H1 (cell line): ENCODE results near the gene SYNGR3. TPM values are rescaled to one million over a fixed set of nuclear protein-coding genes. Genes with fewer than 3 reads are reported as not detected.

Experiments used
- CTCF ChIA-PET: fragments of 300-600 bp; sonication (Branson Sonifier 250); formaldehyde crosslinking; loops from one replicate; lab custom pipeline; 2021; ENCODE audit not compliant: partially characterized antibody; lab: Charles Lee
- POLR2A ChIA-PET: fragments of 300-600 bp; sonication (Branson Sonifier 250); formaldehyde crosslinking; loops from one replicate; lab custom pipeline; 2021; ENCODE audit warnings: inconsistent platforms; ENCODE audit not compliant: partially characterized antibody; lab: Charles Lee
- DNase-seq, 2 experiments: peaks; one replicate each; pipeline versions ENCODE4 v3.0.0 to v3.0.0-alpha.2; 2010 to 2022; ENCODE audit warnings: low spot score in 2 of 2, low read depth in 1 of 2, mixed read lengths in 1 of 2
- FAIRE-seq: peaks from 2 replicates; lab custom pipeline; 2011; peaks lifted over from hg19 to GRCh38; lab: Jason Lieb, UNC
- H2AFZ ChIP-seq: 2 replicates; pipeline ENCODE4 v1.8.1; 2012; ENCODE audit warnings: low read length, inconsistent platforms
- H2AK5ac ChIP-seq: 2 replicates; pipeline ENCODE4 v1.6.1; 2013; ENCODE audit warnings: low read depth, low read length
- H2BK120ac ChIP-seq: replicated peaks from 2 replicates; pipeline ENCODE3; 2013; ENCODE audit warnings: low read depth, low read length, inconsistent platforms
- H2BK12ac ChIP-seq: 2 replicates; pipeline ENCODE4 v1.6.1; 2013; ENCODE audit warnings: low read depth, low read length
- H2BK15ac ChIP-seq: 2 replicates; pipeline ENCODE4 v1.6.1; 2013; ENCODE audit warnings: low read length
- H2BK20ac ChIP-seq: 2 replicates; pipeline ENCODE4 v1.6.1; 2013; ENCODE audit warnings: low read length
- H2BK5ac ChIP-seq: 2 replicates; pipeline ENCODE4 v1.6.1; 2013; ENCODE audit warnings: low read depth, low read length
- H3K14ac ChIP-seq: 2 replicates; pipeline ENCODE4 v1.6.1; 2013; ENCODE audit warnings: inconsistent platforms; ENCODE audit not compliant: insufficient read length
- H3K18ac ChIP-seq: 2 replicates; pipeline ENCODE4 v1.6.1; 2013; ENCODE audit warnings: low read length; ENCODE audit errors: extremely low read depth
- H3K23ac ChIP-seq: 2 replicates; pipeline ENCODE4 v1.6.1; 2013; ENCODE audit warnings: inconsistent platforms; ENCODE audit not compliant: insufficient read length
- H3K23me2 ChIP-seq: 2 replicates; pipeline ENCODE4 v1.6.1; 2013; ENCODE audit warnings: low read depth, low read length
- H3K27ac ChIP-seq: 2 replicates; pipeline ENCODE4 v1.6.1; 2011; ENCODE audit warnings: low read depth, low read length, inconsistent platforms
- H3K27me3 ChIP-seq, 4 experiments: replicated peaks in 1 of 4; 1 replicate in 1 of 4; 2 replicates in 3 of 4; pipeline versions ENCODE4 v1.6.1 to v1.8.1; 2011 to 2013; ENCODE audit warnings: low read length in 3 of 4, mild to moderate bottlenecking in 3 of 4, inconsistent platforms in 2 of 4, mixed read lengths in 2 of 4, moderate library complexity in 1 of 4; ENCODE audit not compliant: control insufficient read depth in 3 of 4, insufficient read depth in 3 of 4; ENCODE audit errors: extremely low read depth in 1 of 4
- H3K36me3 ChIP-seq, 4 experiments: 2 replicates each; pipeline versions ENCODE4 v1.6.1 to v1.8.1; 2011 to 2013; ENCODE audit warnings: mild to moderate bottlenecking in 4 of 4, low read length in 3 of 4, moderate library complexity in 2 of 4, control low read depth in 1 of 4, inconsistent platforms in 1 of 4; ENCODE audit not compliant: insufficient read depth in 4 of 4, control insufficient read depth in 2 of 4
- H3K4ac ChIP-seq: replicated peaks from 2 replicates; pipeline ENCODE3; 2013; ENCODE audit warnings: low read length, low read depth, mixed read lengths, inconsistent platforms; ENCODE audit not compliant: insufficient read length
- H3K4me1 ChIP-seq, 4 experiments: replicated peaks in 1 of 4; 1 replicate in 1 of 4; 2 replicates in 3 of 4; pipeline versions ENCODE4 v1.6.1 to v1.8.1; 2011 to 2013; ENCODE audit warnings: low read length in 3 of 4, inconsistent platforms in 2 of 4, mixed read lengths in 1 of 4; ENCODE audit not compliant: insufficient read depth in 4 of 4, control insufficient read depth in 3 of 4
- H3K4me2 ChIP-seq, 2 experiments: 2 replicates each; pipeline versions ENCODE4 v1.6.1 to v1.8.1; 2011 to 2013; ENCODE audit warnings: low read depth in 2 of 2, low read length in 2 of 2, control low read depth in 1 of 2, inconsistent platforms in 1 of 2, mild to moderate bottlenecking in 1 of 2; ENCODE audit not compliant: insufficient read depth in 1 of 2
- H3K4me3 ChIP-seq, 4 experiments: fragments of 200-600, 300-600 bp in 1 of 4; sonication (generic), shearing (Covaris generic), sonication (Bioruptor Twin) in 1 of 4; 2 replicates each; pipeline versions ENCODE4 v1.5.1 to v1.8.1; 2011 to 2016; ENCODE audit warnings: low read length in 4 of 4, low read depth in 3 of 4, control low read depth in 2 of 4, inconsistent platforms in 2 of 4, mild to moderate bottlenecking in 2 of 4, mixed read lengths in 1 of 4, moderate library complexity in 1 of 4; ENCODE audit not compliant: insufficient read depth in 2 of 4; ENCODE audit errors: extremely low read depth in 1 of 4
- H3K56ac ChIP-seq: replicated peaks from 2 replicates; pipeline ENCODE3; 2013; ENCODE audit warnings: low read depth, mild to moderate bottlenecking, mixed read lengths, low read length, inconsistent platforms; ENCODE audit not compliant: insufficient read length
- H3K79me1 ChIP-seq: 2 replicates; pipeline ENCODE4 v1.6.1; 2013; ENCODE audit warnings: low read depth, low read length, control low read depth
- H3K79me2 ChIP-seq, 2 experiments: 2 replicates each; pipeline versions ENCODE4 v1.6.1 to v1.8.1; 2012 to 2013; ENCODE audit warnings: low read length in 2 of 2, mild to moderate bottlenecking in 2 of 2, inconsistent platforms in 1 of 2; ENCODE audit not compliant: insufficient read depth in 2 of 2, control insufficient read depth in 1 of 2
- H3K9ac ChIP-seq, 4 experiments: replicated peaks in 1 of 4; 1 replicate in 1 of 4; 2 replicates in 3 of 4; pipeline versions ENCODE4 v1.6.1 to v1.8.1; 2011 to 2013; ENCODE audit warnings: low read depth in 3 of 4, low read length in 3 of 4, control low read depth in 2 of 4, mild to moderate bottlenecking in 2 of 4, moderate library complexity in 2 of 4, inconsistent platforms in 1 of 4; ENCODE audit errors: extremely low read depth in 1 of 4
- H3K9me3 ChIP-seq, 2 experiments: 2 replicates each; pipeline versions ENCODE4 v1.6.1 to v1.8.1; 2012 to 2013; ENCODE audit warnings: mild to moderate bottlenecking in 2 of 2, moderate library complexity in 2 of 2, control low read depth in 1 of 2, inconsistent platforms in 1 of 2, low read depth in 1 of 2, low read length in 1 of 2, mixed read lengths in 1 of 2; ENCODE audit not compliant: insufficient read depth in 2 of 2
- H4K20me1 ChIP-seq, 2 experiments: replicated peaks in 1 of 2; 2 replicates each; pipeline versions ENCODE3 to v1.8.1; 2011 to 2013; ENCODE audit warnings: inconsistent platforms in 2 of 2, low read length in 2 of 2, mild to moderate bottlenecking in 1 of 2; ENCODE audit not compliant: insufficient read depth in 2 of 2, control insufficient read depth in 1 of 2
- H4K5ac ChIP-seq: 2 replicates; pipeline ENCODE4 v1.6.1; 2013; ENCODE audit warnings: low read length, low read depth, mixed read lengths, inconsistent platforms; ENCODE audit not compliant: insufficient read length
- H4K8ac ChIP-seq: 2 replicates; pipeline ENCODE4 v1.8.0; 2013; ENCODE audit warnings: mild to moderate bottlenecking, moderate library complexity, low read length, inconsistent platforms; ENCODE audit not compliant: insufficient read depth; ENCODE audit errors: extremely low read depth
- H4K91ac ChIP-seq: replicated peaks from 2 replicates; pipeline ENCODE3; 2013; ENCODE audit warnings: low read length, mixed read lengths, inconsistent platforms; ENCODE audit not compliant: insufficient read length
- BCL11A ChIP-seq, 2 experiments: IDR thresholded peaks; one replicate each; pipeline ENCODE4 v1.6.1; 2011; ENCODE audit warnings: low read depth in 2 of 2, low read length in 2 of 2, mild to moderate bottlenecking in 2 of 2
- BRCA1 ChIP-seq: IDR thresholded peaks from 2 replicates; pipeline ENCODE4 v1.6.1; 2012; ENCODE audit warnings: low read depth, low read length, improper control_type of control experiment
- POU5F1 ChIP-seq: IDR thresholded peaks from 2 replicates; pipeline ENCODE4 v1.6.1; 2011; ENCODE audit warnings: low read depth, mild to moderate bottlenecking, low read length, moderate library complexity
- WGBS, 2 experiments: shearing (Covaris generic) in 1 of 2; methylation state at CpG; one replicate each; pipeline versions ENCODE4 v1.1.6 to v1.1.7; 2013 to 2015; ENCODE audit warnings: low lambda C conversion rate in 2 of 2, mixed read lengths in 2 of 2, inconsistent platforms in 1 of 2, low coverage in 1 of 2, missing lambda C conversion rate in 1 of 2; ENCODE audit not compliant: insufficient replicate concordance in 2 of 2, insufficient coverage in 1 of 2, insufficient read length in 1 of 2; ENCODE audit errors: extremely low coverage in 1 of 2, missing lambda C conversion rate in 1 of 2; 5-methylcytosine and 5-hydroxymethylcytosine counted together
- polyA plus RNA-seq, 7 experiments: library from polyadenylated mRNA; depleted of rRNA in 3 of 7; stranded (reverse) in 5 of 7; unstranded in 2 of 7; fragments of >200 nt in 5 of 7; fragments of 200-250 nt in 2 of 7; gene quantifications; 1 replicate in 5 of 7; 2 replicates in 1 of 7; 4 replicates in 1 of 7; pipeline versions ENCODE4 v1.2.1 to v1.2.3, GENCODE V29; 2011 to 2013; ENCODE audit warnings: missing spikeins in 2 of 7, mixed read lengths in 2 of 7
- total RNA-seq: library from RNA; stranded (reverse); fragmentation: NEBNext Ultra II Directional; extraction: Animal tissue kit (Norgen Biotek cat#: 25700); gene quantifications from 2 replicates; pipeline ENCODE4 v1.2.1, GENCODE V29; 2021

SYNGR3 gene
- total and polyA plus RNA-seq, 2 of the 8 experiments (the other 6 are each of a cell fraction or from before 2014, with no cell fraction given), result 36.2 to 49.9 TPM

GRCh38 chr16:2003231-2003826, 13.6 kb downstream of the SYNGR3 start:
- H4K91ac ChIP-seq, result no peak overlapping the region
- no peak overlapping the region for H2BK15ac ChIP-seq
- H2AK5ac ChIP-seq, result no peak overlapping the region
- H3K4me1 ChIP-seq, result peaks cover 0 to 28% (median 14%) of the 10 kb centered on the region in 4 experiments; a peak in 5 of 7 replicates
- H3K27ac ChIP-seq, result no peak overlapping the region; the same call in 1 of the 2 replicates
- H3K23me2 ChIP-seq, result no peaks in the 10 kb centered on the region
- H3K9ac ChIP-seq, result no peak overlapping the region
- H2AFZ ChIP-seq, result no peak overlapping the region
- H2BK12ac ChIP-seq, result no peak overlapping the region
- H2BK5ac ChIP-seq, result no peak overlapping the region
- no peak overlapping the region for H3K56ac ChIP-seq
- H3K36me3 ChIP-seq, result peaks cover 21 to 45% (median 35%) of the 10 kb centered on the region in 4 experiments
- H2BK120ac ChIP-seq, result no peak overlapping the region
- no peak overlapping the region for H4K5ac ChIP-seq
- TF ChIP-seq BCL11A (IDR thresholded peaks at IDR 0.05; ENCODE audit: low read depth in 2 of 2, low read length in 2 of 2) (no peak), BRCA1 (no peak), POU5F1 (no peak)
- no peak for FAIRE-seq
- H4K20me1 ChIP-seq, result peaks cover 29 to 64% of the 10 kb centered on the region in 2 experiments
- POLR2A ChIA-PET, result interaction anchor here (0.6 to 4.7 kb wide), 15 partner anchors 10 to 151 kb away, joined by 3 to 37 read pairs (median 4); partner anchors contain the start of genes GFER, NPW, RNF151 and RPS2
- H3K79me2 ChIP-seq, result peaks cover 14 to 41% of the 10 kb centered on the region in 2 experiments; a peak in 3 of 4 replicates
- CTCF ChIA-PET, result interaction anchor here (0.6 to 4.3 kb wide), 33 partner anchors 10 to 530 kb away, joined by 3 to 55 read pairs (median 5); partner anchors contain the start of genes NOXO1, NPW, NTHL1 and SYNGR3
- H3K4me2 ChIP-seq, result no peak overlapping the region; a peak in 1 of 4 replicates
- DNase-seq, result no peak
- H3K9me3 ChIP-seq, result no peaks in the 10 kb centered on the region
- peaks cover 6% of the 10 kb centered on the region; the same call in 1 of the 2 replicates for H3K79me1 ChIP-seq
- no peak overlapping the region for H3K14ac ChIP-seq
- H3K4me3 ChIP-seq, result no peak overlapping the region
- H3K18ac ChIP-seq, result no peak overlapping the region
- H3K4ac ChIP-seq, result no peak overlapping the region
- WGBS, 2 experiments, result 76% methylated on average over 8 of the region's 8 CpGs; no CpG with 5 or more reads in 1 of the 2 experiments
- H2BK20ac ChIP-seq, result no peak overlapping the region
- no peak overlapping the region for H4K8ac ChIP-seq
- H3K23ac ChIP-seq, result no peak overlapping the region
- no peaks in the 10 kb centered on the region for H3K27me3 ChIP-seq
